Measurements from ENCODE around the gene FAM240A. TPM values are rescaled to one million over a fixed set of nuclear protein-coding genes. Genes with fewer than 3 reads are reported as not detected.

Gene FAM240A
- total RNA-seq, 1 experiment from 2014 or later: not detected

- no TSS peak for BruUV-seq (replicated peaks)
- Histone ChIP-seq H3K4me3 (ENCODE audit: low read depth, low read length) (no peak overlapping the region), H3K27me3 (replicated peaks; ENCODE audit: control insufficient read depth, insufficient read depth, low read length) (no peaks in the 10 kb centered on the region), H3K36me3 (ENCODE audit: control insufficient read depth, insufficient read depth, low read length) (no peaks in the 10 kb centered on the region), H3K9me3 (no peaks in the 10 kb centered on the region), H3K4me1 (no peaks in the 10 kb centered on the region)
- Mint-ChIP-seq H3K4me3 (ENCODE audit: unreplicated experiment) (no peak overlapping the region), H3K9me3 (ENCODE audit: unreplicated experiment) (no peaks in the 10 kb centered on the region), H3K27ac (ENCODE audit: unreplicated experiment) (no peak overlapping the region), H3K27me3 (ENCODE audit: insufficient read depth, unreplicated experiment) (no peaks in the 10 kb centered on the region), H3K36me3 (ENCODE audit: insufficient read depth, unreplicated experiment) (no peaks in the 10 kb centered on the region), H3K4me1 (ENCODE audit: low read depth, unreplicated experiment) (no peaks in the 10 kb centered on the region)
- TF ChIP-seq, protein P1, sequence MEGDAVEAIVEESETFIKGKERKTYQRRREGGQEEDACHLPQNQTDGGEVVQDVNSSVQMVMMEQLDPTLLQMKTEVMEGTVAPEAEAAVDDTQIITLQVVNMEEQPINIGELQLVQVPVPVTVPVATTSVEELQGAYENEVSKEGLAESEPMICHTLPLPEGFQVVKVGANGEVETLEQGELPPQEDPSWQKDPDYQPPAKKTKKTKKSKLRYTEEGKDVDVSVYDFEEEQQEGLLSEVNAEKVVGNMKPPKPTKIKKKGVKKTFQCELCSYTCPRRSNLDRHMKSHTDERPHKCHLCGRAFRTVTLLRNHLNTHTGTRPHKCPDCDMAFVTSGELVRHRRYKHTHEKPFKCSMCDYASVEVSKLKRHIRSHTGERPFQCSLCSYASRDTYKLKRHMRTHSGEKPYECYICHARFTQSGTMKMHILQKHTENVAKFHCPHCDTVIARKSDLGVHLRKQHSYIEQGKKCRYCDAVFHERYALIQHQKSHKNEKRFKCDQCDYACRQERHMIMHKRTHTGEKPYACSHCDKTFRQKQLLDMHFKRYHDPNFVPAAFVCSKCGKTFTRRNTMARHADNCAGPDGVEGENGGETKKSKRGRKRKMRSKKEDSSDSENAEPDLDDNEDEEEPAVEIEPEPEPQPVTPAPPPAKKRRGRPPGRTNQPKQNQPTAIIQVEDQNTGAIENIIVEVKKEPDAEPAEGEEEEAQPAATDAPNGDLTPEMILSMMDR (IDR thresholded peaks at IDR 0.05; ENCODE audit: insufficient read depth in 1 of 2, low read depth in 1 of 2, low read length in 1 of 2, severe bottlenecking in 1 of 2, unreplicated experiment in 1 of 2): no peak
- intact Hi-C loops (cut with micrococcal nuclease; ENCODE audit: unreplicated experiment): no loop called here
- DNase-seq: no peak
- POLR2A ChIA-PET: no interaction called here
- CTCF ChIA-PET: no interaction called here
Measured at GRCh38 chr3:46615976-46616375, 3.7 kb downstream of the FAM240A start.

DNA sequence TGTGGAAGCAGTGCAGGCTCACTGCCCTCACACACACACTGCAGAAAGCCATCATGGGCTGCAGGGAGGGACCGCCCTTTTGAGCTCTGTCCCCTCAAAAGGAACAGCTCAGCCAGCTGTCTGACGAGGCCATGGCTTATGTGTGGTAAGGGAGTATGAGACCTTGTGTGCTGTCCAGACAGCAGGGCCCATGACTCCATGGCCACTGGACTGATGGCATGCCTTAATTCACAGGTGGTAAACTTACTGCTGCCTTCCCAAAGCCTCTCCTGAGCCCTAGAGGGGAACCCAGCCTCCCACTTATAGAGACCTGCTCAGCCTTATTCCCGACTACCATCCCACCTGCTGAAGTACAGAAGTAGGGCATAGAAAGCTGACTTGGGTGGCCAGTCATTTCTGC is 5.6 kb downstream of the FAM240A start:
- ChIA-PET CTCF (no interaction called here), POLR2A (no interaction called here)
- Mint-ChIP-seq H3K27ac (ENCODE audit: unreplicated experiment) (no peak overlapping the region), H3K4me3 (ENCODE audit: unreplicated experiment) (no peak overlapping the region), H3K4me1 (ENCODE audit: low read depth, unreplicated experiment) (no peaks in the 10 kb centered on the region), H3K9me3 (ENCODE audit: unreplicated experiment) (no peaks in the 10 kb centered on the region), H3K27me3 (ENCODE audit: insufficient read depth, unreplicated experiment) (no peaks in the 10 kb centered on the region), H3K36me3 (ENCODE audit: insufficient read depth, unreplicated experiment) (no peaks in the 10 kb centered on the region)
- Histone ChIP-seq H3K9me3 (no peaks in the 10 kb centered on the region), H3K27me3 (replicated peaks; ENCODE audit: control insufficient read depth, insufficient read depth, low read length) (no peaks in the 10 kb centered on the region), H3K36me3 (ENCODE audit: control insufficient read depth, insufficient read depth, low read length) (no peaks in the 10 kb centered on the region), H3K4me1 (no peaks in the 10 kb centered on the region), H3K4me3 (ENCODE audit: low read depth, low read length) (no peak overlapping the region)
- intact Hi-C loops (cut with micrococcal nuclease; ENCODE audit: unreplicated experiment): no loop called here
- TF ChIP-seq, protein P1 (IDR thresholded peaks at IDR 0.05; ENCODE audit: insufficient read depth in 1 of 2, low read depth in 1 of 2, low read length in 1 of 2, severe bottlenecking in 1 of 2, unreplicated experiment in 1 of 2): no peak
- BruUV-seq (replicated peaks): no TSS peak
- no peak for DNase-seq

DNA sequence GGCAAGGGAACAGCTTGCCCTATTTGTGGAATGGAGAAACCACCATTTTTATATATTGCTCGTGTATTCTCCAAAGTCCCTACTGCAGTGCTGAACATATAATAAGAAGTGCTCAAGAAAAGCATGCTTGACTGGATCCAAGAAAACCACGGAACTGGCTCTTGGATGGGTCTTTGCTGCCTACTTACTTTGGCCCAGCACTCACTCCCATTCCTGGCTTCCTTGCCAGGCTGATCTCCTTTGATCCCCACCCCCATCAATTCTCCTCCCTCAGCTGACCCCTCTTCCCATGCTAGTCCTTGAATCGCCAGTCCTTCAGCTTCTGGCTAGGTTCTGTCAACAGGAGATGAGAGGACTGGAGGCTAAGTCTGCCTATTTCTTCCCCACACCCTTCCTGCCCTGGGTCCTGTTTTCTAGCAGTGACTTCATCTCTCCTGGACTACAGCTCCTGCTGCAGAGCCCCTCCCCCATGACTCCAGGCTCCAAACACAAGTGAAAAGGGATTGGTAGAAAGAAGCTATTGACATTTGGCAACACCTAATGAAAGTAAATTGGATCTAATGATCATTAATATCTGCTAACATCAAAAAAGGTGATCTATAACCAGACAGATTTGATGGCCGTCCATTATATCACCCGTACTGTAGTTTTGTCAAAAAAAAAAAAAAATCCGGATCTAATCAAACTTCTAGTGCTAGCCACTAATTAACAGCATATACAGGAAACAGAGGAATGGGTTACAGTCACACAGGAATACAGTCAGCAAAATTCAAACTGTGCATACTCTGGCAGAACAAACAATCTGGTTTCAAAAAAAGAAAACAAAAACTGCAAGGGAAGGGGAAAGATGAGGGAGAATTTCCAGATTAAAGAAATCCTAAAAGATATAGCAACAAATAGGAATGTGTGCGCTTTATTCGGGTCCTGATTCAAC is 7.8 kb downstream of the FAM240A start:
- POLR2A ChIA-PET: no interaction called here
- TF ChIP-seq, protein P1 (IDR thresholded peaks at IDR 0.05; ENCODE audit: insufficient read depth in 1 of 2, low read depth in 1 of 2, low read length in 1 of 2, severe bottlenecking in 1 of 2, unreplicated experiment in 1 of 2): no peak
- CTCF ChIA-PET: interaction anchor here (0.6 to 0.7 kb wide), 2 partner anchors 10 to 77 kb away, joined by 5 read pairs; no protein-coding TSS in a partner anchor
- DNase-seq: no peak
- no TSS peak for BruUV-seq (replicated peaks)
- Histone ChIP-seq H3K36me3 (ENCODE audit: control insufficient read depth, insufficient read depth, low read length) (no peaks in the 10 kb centered on the region), H3K27me3 (replicated peaks; ENCODE audit: control insufficient read depth, insufficient read depth, low read length) (no peaks in the 10 kb centered on the region), H3K4me3 (ENCODE audit: low read depth, low read length) (no peak overlapping the region), H3K9me3 (no peaks in the 10 kb centered on the region), H3K4me1 (peaks cover 6% of the 10 kb centered on the region; the same call in 1 of the 2 replicates)
- H3K4me1 Mint-ChIP-seq (ENCODE audit: low read depth, unreplicated experiment): no peaks in the 10 kb centered on the region
- no peaks in the 10 kb centered on the region for H3K27me3 Mint-ChIP-seq (ENCODE audit: insufficient read depth, unreplicated experiment)
- no peak overlapping the region for H3K27ac Mint-ChIP-seq (ENCODE audit: unreplicated experiment)
- no peak overlapping the region for H3K4me3 Mint-ChIP-seq (ENCODE audit: unreplicated experiment)
- intact Hi-C loops (cut with micrococcal nuclease; ENCODE audit: unreplicated experiment): no loop called here
- H3K9me3 Mint-ChIP-seq (ENCODE audit: unreplicated experiment): no peaks in the 10 kb centered on the region
- H3K36me3 Mint-ChIP-seq (ENCODE audit: insufficient read depth, unreplicated experiment): no peaks in the 10 kb centered on the region
